NOMO-1 treated with dmso at 0.1 percent for 144 hours (cell line): ENCODE results near the gene GPR107.
A peak's percentile ranks its signal among the peaks of the same experiment; 100 is the strongest.

Source experiments
- DNase-seq: peaks from one replicate; lab custom pipeline; 2025; ENCODE audit not compliant: unreplicated experiment; lab: John Stamatoyannopoulos, UW

Gene GPR107

DNA sequence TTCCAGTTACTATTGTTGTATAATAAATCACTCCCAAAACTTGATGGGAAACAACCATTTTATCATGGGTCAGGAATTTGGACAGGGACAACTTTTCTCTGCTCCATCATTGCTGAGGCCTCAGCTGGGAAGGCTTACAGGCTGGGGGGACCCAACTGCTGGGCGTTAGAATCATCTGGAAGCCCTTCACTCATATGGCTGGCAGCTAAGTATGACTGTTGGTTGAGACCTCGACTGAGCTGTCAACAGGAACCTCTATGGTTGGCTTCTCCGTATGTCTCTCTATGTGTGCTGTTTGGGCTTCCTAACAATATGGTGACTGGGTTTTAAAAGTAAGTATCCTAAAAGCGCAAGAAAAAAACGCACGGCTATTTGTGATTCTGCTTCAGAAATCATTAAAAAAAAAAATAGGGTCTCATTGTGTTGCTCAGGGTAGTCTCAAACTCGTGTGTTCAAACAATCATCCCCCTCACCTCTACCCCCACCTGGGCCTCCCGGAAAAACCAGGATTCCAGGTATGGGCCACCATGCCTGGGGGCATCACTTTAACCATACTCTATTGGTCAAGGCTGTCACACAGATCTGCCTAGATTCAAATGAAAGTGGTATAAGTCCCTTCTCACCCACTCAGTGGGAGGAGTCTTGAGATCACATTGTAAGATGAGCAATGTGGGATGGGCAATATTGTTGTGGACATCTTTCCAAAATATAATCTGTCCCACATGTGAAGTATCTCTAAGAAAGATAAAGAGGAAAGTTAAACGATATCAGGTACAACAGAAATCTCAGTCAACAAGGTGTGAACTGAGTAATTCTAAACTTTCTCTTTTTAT, 26.0 kb upstream of the GPR107 start:
- no peak for DNase-seq

DNA sequence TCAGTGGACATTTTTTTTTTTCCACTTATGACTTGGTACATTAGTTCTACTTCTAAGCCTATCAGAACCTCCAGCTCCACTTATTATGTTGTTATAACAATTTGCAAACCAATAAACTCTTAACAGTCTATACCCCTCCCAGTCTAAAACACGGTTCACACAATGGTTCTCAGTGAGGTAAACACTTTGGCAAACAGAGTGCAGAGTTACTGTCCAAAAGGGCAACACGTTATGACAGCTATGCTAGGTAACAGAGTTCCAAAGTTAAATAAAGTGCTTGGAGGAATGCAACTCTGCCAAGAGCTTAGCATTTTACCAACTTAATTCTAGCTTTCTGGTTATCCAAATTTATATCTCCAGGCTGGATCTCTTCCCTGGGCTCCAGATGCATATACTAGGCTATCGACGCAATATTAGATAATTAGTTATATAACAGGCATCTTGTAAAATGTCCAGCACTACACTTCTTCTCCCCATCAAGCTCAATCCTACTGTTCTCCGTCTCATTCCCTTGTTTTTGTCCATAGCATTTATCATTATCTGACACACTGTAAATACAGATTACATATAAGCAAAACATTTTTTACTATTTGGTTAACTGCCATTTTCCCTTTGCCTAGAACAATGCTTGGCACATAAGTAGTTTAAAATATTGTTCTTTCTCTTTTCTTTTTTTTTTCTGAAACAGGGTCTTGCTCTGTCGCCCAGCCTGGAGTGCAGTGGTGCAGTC, 25.0 kb upstream of the GPR107 start:
- DNase-seq: no peak

DNA sequence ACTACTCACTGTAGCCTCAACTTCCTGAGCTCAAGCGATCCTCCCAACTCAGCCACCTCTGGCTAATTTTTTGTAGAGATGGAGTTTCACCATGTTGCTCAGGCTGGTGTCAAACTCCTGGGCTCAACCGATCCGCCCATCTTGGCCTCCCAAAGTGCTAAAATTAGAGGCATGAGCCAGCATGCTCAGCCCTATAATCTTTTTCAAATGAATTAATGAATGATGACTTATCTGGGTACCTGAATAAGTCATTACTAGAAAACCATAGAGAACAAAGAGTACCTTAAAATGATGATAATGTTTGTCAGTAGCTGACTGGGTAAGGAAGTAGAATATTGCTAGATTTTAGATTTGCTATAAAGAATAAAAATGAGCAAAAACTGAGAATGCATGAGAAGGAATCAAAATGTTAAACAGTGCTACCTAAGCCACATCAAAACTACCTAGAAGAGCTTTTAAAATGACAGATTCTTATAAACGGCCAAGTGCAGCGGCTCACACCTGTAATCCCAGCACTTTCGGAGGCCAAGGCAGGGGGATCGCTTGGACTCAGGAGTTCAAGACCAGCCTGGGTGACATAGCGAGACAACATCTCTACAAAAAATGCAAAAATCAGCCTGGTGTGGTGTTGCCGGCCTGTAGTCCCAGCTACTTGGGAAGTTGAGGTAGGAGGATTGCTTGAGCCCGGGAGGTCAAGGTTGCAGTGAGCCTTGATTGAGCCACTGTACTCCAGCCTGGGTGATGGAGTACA, 24.3 kb upstream of the GPR107 start:
- no peak for DNase-seq

DNA sequence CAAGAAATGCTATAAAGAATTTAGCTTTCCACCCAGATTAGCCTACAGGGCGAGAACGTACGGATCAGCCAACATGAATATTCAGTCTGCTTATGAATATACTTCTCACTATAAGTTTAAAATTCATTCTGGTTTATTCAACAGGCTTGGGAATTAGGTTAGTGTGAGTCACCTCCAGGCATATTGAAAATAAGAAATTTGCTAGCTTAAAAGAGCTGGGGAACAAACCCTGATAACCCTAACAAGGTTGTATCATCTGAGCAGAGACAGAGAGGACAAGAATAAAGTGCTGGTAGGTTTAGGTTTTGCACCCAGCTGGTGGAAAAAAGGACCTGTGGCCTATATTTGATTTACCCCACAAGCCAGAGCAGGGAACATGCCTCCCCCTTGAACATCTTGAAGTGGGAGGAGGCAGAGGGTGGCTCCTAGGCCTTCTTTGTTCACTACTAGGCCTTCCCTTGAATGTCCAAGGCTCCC, 23.0 kb upstream of the GPR107 start:
- no peak for DNase-seq

DNA sequence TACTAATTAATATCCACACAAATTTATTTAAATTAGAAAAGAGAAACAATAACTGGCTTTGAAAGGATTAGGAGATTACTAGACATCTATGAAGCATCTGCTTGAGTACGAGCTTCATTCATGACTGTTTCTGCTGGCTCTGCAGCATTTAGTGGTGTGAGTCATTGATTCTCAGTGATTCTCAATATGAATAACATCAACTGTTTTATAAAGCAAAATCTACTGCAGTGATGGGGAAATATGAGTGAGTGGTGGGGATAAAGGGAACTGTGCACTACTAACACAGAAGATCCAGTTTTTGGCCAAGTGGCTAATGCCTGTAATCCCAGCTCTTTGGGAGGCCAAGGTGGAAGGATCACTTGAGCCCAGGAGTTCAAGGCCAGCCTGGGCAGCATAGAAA, 19.1 kb upstream of the GPR107 start:
- no peak for DNase-seq

DNA sequence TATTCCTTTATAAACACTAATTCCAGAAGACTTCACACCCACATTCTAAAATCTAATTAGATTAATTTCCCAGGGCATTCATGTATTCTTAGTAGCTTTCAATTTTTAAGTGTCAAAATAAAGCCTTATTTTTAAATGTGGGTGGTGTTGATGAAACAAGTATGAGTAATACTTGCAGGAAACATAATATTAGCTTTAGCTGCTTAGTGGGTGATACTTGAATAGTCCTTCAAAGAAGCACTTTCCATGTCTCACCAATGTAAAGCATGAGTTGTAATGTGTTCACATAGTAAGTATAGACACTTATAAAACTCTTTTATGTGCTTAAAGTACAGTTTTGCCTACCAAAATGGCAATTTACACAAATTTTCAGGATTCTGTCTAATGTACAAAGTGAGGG, 17.6 kb upstream of the GPR107 start:
- no peak for DNase-seq

DNA sequence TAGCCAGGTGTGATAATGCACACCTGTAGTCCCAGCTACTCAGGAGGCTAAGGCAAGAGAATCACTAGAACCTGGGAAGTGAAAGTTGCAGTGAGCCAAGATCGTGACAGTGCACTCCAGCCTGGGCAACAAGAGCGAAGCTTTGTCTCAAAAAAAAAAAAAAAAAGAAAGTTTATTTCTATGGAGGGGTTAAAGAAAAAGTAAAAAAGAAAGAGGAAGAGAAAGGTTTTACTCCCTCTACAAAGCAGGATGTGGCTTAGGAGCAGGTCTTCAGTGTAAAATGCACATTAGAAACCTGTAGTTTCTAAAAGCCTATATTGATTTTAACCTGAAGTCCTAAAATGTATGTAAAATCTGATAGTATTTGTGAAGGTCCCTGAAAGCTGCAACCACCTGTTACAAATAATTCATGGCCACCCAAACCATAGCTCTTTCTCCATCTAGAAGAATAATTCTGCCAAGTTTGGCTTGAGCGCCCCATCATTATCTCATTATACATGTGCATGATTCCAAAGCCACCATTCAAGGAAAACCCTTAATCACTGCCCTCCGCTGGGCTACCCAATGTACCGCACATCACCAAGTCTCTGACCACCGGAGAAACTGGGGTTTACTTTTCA, 14.1 kb upstream of the GPR107 start:
- DNase-seq: peak; percentile 23

DNA sequence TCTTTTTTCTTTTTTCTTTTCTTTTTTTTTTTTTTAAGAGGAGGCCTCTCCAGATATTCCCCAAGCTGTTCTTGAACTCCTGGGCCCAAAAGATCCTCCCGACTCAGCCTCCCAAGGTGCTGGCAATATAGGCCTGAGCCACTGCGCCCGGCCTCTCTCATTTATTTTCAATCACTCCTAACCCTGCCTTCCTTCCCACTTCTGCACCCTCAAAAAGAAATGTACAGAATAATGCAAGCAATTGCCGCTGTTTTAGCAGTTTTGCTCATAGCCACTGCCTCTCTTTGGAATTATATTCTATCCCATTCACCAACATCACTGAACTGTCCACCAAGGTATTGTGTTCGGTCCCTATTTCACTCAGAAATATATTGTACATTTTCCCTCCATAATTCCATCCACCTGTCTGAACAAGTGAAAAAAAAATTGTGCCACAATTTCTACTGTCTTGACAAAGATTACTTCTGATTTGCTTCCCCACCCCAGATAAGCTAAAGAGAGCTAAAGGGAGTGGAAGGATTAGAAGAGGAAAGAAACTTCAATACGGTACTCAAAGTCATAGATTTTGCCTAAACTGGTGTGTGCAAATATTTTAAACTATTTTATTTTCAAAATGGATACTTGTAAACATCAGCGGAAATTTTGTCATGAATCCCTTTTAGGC, 12.6 kb upstream of the GPR107 start:
- no peak for DNase-seq

DNA sequence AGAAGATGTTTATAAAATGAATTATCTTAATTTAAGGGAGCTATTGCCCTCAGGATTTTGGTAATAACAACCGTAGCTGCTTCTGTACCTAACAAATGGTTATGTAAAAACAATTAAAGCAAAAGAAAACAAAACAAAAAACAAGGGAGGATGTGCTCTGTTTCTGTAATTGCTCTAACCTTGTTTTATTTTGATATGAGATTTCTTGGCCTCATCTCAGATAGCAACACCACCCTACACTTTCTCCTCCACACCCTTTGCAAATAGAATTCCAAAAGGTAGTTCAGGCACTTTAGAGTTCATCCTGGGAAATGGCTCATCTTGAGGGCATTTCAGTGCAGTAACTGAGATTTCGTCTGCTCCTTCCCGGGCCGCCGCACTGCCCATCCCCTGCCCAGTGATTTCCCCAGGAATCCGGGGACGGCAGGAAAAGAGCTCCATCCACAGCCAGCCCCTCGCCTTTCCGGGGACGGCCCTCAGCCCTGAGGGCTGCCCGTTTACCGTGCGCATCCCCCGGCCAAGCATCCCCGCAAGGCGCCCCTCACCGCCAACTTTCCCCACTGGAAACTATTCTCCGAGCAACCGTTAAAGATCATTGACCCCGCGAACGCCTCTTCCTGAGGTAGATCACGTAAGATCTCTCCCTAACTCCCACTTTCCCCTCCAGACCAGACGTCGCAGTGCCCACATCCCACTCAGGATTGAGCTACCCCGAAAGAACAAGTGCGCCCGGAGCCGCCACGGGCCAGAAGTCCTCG, 11.9 kb upstream of the GPR107 start:
- DNase-seq: no peak

DNA sequence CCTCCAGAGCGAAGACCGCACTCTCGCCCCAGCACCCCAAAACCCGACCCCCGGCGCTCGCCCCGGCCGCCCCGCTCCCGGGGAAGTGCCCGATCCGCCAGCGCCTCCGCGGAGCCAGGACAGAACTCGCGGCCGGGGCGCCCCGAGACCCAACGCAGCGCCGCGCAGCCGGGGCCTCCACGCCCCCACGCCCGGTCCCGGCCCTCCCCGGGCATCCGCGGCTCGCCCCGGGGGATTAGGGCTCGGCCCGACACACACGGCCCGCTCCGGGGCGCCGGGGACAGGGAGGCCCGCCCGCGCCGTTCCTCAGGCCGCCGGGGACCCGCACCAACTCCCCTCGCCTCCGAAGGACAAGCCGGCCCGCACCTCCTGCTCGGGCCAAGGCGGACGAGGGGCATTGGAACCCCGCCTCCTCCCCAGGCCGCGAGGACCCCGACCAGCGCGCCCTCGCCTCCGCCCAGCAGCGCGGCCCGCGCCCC, 11.3 kb upstream of the GPR107 start:
- no peak for DNase-seq

DNA sequence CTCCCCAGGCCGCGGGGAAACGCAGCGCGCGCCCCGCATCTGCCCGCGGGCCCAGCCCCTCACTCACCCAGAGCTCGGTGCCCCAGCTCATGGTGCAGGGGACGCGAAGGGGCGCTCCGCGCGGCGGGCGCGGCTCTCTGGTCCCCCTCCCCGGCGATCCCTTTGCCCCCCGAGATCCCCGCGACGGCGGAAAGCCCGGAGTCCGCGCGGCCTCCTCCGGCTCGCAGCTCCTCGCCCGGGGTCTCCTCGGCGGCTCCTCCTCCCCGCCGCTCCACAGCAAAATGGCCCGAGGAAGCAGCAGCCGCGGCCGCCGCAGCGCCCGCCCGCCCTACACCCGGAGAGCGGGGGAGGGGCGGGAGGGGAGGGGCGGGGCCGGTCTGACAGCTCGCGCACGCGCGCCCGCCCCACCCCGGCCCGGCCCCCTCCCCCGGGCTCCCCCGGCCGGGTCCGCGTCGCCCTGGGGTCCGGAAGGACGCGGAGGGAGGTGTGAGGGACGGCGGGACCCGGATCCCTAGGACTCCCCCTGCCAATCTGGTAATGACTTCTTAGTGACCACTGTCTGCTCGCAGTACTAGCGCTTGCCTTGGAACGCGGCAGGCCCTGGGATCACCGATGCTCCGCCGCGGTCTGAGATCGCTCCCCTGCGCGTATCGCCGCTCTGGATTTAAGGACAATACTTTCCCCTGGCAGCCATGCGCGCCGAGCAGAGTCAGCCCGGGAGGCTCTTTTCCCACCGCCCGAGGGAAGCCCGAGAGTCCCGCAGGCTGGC, 10.6 kb upstream of the GPR107 start, which contains the start of gene FNBP1:
Gene FNBP1, minus strand, starts transcription at position 305 of the 769 bp plus-strand sequence. Its CDS starts 214 bp downstream, at position 91.
- DNase-seq: peak; percentile 39

DNA sequence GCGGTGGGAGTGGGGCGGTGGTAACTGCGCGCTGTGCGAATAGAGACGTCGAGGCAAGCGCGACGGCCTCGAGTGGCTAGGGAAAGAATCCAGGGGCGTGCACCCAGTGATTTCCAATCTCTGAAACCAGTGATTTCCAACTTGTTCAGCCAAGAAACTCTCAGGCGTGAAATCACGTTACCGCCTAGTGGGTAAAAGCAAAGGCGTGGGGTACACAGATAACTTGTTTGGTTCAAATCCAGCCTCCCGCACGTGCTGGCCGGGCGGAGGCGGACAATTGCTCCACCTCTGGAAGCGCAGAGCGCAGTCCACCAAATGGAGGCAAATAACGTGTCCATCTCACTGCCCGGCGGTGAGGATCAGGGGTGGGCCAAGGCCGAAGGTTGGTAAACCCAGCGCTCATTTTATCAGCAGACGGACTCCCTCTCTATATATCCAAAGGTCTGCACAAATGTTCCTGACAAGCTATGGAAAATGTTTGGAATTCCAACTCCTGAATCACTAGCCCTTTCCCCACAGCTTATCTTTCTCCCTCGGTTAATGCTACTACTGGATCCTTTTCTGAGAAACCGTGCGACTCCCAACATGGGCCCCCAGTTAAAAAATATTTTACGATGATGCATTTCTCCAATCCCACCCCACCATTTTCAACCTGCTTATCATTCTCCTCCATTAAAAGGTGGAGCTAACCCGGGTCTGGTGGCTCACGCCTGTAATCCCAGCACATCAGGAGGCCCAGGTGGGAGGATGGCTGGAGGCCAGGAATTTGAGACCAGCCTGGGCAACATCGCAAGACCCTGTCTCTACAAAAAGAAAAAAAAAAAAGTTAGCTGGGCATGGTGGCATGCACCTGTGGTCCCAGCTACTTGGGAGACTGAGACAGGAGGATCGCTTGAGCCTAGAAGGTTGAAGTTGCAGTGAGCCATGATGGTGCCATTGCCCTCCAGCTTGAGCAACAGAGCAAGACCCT, 9.8 kb upstream of the GPR107 start:
- DNase-seq: no peak

DNA sequence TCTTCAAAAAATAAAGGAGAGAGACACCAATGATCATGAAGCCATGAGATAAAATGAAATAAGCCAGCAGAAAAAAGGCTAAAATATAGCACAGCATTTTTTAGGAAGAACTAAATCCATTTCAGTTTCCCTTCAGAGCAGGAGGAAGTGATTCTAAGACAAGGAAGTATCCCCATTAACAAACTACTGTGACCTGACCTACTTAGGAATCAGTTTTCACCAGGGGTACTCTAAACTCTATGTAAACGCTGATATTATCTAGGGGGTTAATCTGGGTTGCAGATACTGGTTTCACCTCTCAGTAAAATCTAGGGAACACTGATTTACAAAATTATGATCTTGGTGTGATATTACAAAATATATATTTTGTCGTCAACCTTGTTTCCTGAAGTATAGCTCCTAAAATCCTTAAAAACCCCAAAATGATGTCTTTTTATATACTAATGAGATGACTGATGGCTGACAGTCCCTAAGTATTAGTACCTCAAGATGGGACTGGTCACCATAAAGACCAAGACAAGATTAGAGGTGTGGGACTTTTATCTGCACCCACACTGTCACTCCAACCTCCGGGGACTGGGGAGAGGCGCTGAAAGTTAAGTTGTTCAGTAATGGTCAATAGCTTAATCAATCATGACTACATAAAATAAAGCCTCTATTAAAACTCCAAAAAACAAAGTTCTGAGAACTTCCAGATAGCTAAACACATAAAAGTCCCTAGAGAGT, 7.8 kb upstream of the GPR107 start:
- no peak for DNase-seq

DNA sequence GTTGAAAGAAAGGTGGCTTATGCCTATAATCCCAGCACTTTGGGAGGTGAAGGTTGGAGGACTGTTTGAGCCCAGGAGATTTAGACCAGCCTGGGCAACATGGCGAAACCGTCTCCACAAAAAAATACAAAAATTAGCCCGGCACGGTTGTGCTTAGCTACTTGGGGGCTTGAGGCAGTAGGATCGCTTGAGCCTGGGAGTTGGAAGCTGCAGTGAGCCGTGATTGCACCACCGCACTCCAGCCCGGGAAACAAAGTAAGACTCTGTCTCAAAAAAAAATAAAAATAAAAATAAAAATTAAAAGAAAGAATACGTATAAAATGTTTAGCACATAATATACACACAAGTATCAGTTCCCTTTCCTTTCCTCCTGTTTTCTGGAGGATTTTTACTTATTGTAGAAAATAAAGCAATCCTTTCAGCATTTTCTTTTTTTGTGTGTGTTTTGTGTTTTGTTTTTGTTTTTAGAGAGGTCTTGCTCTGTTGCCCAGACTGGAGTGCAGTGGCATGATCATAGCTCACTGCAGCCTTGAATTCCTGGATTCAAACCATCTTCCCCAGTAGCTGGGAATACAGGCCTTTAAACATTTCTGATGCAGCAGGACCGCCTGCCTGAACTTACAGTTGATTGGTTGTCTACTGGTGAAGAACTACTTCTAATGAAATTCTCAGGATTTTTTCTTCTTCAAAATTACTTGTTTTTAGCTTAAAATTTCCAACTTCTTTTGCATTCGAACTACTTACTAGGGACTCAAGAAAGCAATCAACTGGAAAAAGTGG, 4.1 kb upstream of the GPR107 start:
- no peak for DNase-seq

DNA sequence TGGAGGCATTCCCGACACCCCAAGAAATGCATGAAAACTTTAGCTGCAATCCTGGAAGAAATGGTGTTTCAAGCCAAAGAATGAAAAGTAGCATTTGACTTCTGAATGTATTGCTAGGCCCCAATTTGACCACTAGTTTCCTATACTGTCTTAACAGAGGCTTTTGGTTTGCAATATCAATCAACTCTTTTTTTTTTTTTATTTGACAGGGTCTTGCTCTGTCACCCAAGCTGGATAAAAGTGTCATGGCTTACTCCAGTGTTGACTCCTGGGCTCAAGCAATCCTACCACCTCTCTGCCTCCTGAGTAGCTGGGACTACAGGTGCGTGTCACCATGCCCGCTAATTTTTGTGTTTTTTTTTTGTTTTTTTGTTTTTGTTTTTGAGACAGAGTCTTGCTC, 3.2 kb upstream of the GPR107 start:
- no peak for DNase-seq

DNA sequence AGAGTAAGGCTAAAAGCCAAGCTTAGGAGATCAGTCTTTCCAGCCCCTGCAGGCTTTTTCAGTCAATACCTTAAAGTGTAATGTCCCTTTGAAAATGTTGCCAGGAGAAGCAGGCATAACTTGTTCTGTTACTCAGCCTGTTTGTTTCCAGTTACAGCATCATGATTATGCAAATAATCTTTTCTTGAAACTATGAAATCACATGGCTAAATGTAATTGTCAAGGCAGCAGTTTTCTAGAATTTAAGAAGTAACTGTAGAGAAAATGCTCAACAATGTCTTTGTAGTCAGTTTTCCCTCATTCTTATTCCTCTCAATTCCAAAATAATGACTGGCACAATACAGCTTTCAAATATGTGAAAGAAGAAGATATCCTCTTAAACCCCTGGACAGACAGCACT, 1.9 kb upstream of the GPR107 start:
- DNase-seq: no peak
